Motor neuron (in vitro differentiated cells): ENCODE measurements around the gene CELF5. TPM values are rescaled to one million over a fixed set of nuclear protein-coding genes. Genes with fewer than 3 reads are reported as not detected.
"Not testable (repeated sequence)": the region's sequence is repeated elsewhere in the genome, so short reads cannot be mapped to it uniquely, and the experiment has no call there.

Experiments used
- ATAC-seq, 8 experiments: fragments of 200-7000 bp; cut with Tn5 transposase; replicated peaks in 6 of 8; 2 replicates each; pipeline ENCODE4 v1.8.0; 2021; ENCODE audit warnings: mild to moderate bottlenecking in 8 of 8, moderate library complexity in 8 of 8
- H3K27ac ChIP-seq, 2 donors: fragments of 250-450 bp; sonication (Bioruptor Pico); 2 replicates each; pipeline ENCODE4 v1.9.0; 2021; ENCODE audit warnings: antibody characterized with exemption in 2 of 2, mild to moderate bottlenecking in 2 of 2, moderate library complexity in 1 of 2
- H3K4me1 ChIP-seq, 2 donors: fragments of 250-450 bp; sonication (Bioruptor Pico); replicated peaks in 1 of 2; 2 replicates each; pipeline ENCODE4 v1.6.1; 2021; ENCODE audit warnings: antibody characterized with exemption in 2 of 2, mild to moderate bottlenecking in 2 of 2, moderate library complexity in 1 of 2
- H3K4me3 ChIP-seq, 5 donors: fragments of 250-450 bp; sonication (Bioruptor Pico); 2 replicates each; pipeline ENCODE4 v1.9.0; 2021; ENCODE audit warnings: antibody characterized with exemption in 5 of 5, mild to moderate bottlenecking in 5 of 5, moderate library complexity in 4 of 5
- WGBS, 10 experiments: fragments of 450-650 bp; shearing (Covaris generic); methylation state at CpG; one replicate each; pipeline ENCODE4 v1.0.0; 2022; 5-methylcytosine and 5-hydroxymethylcytosine counted together
- in situ Hi-C, 9 experiments: fragments of 400-800 bp; cut with MboI; loops; one replicate each; pipeline ENCODE4 v1.15.0; 2021; ENCODE audit warnings: low sequenced_read_pairs in 9 of 9, low pct_unique_long_range_greater_than_20kb in 2 of 9; ENCODE audit not compliant: unreplicated experiment in 9 of 9
- total RNA-seq, 8 experiments: library from RNA; unstranded; fragments of 300-600 nt; gene quantifications; 2 replicates each; pipeline versions ENCODE4 v1.2.3 to v1.2.4, GENCODE V29; 2022

Gene CELF5
- total RNA-seq, 8 experiments from 2014 or later: 0.18 to 29.9 (median 18.0) TPM

- ATAC-seq, in situ Hi-C loops, H3K4me3 ChIP-seq, H3K27ac ChIP-seq, H3K4me1 ChIP-seq: not testable (repeated sequence)
- WGBS, 10 experiments: 20 to 100% (median 83%) methylated on average over 2 to 3 of the region's 5 CpGs; no CpG with 5 or more reads in 4 of the 10 experiments
Measured at GRCh38 chr19:3288437-3288836, 64.0 kb downstream of the CELF5 start.

DNA sequence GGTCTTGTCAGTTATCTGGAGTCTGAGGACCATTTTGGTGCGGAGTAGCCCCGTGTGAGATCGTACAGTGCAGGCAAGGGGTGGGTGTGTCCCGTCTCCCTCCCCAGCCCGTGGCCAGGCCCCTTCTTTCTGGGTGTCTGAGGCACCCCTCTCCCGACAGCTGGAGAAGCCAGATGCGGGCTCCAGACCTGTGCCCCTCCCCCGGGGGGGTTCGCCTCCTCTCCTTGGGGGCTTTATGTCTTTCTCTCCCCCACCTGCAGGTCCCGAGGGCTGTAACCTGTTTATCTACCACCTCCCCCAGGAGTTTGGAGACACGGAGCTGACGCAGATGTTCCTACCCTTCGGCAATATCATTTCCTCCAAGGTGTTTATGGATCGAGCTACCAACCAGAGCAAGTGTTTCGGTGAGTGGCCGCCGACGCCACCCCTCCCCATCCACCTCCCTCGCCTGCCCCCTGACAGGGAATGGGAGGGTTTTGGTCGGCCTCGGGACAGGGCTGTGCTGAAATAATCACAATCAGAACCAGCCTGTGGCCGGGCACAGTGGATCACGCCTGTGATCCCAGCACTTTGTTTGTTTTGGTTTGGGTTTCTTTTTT, 65.6 kb downstream of the CELF5 start:
- Histone ChIP-seq H3K4me1 (no peaks in the 10 kb centered on the region), H3K27ac (no peak overlapping the region), H3K4me3 (no peak overlapping the region)
- in situ Hi-C loops: no loop called here
- peak in 1 of 8 experiments; percentile 27 for ATAC-seq
- 5 to 83% (median 40%) methylated on average over 2 to 16 of the region's 23 CpGs; no CpG with 5 or more reads in 5 of the 10 experiments for WGBS, 10 experiments

- ATAC-seq, H3K27ac ChIP-seq, in situ Hi-C loops, H3K4me1 ChIP-seq, H3K4me3 ChIP-seq: not testable (repeated sequence)
- WGBS, 10 experiments: 27 to 96% (median 80%) methylated on average over 1 to 4 of the region's 6 CpGs; no CpG with 5 or more reads in 5 of the 10 experiments
Measured at GRCh38 chr19:3290858-3291257, 66.4 kb downstream of the CELF5 start.

GRCh38 chr19:3291644-3292043, 67.2 kb downstream of the CELF5 start:
- Histone ChIP-seq H3K27ac (no peak overlapping the region), H3K4me1 (no peaks in the 10 kb centered on the region), H3K4me3 (no peak overlapping the region)
- in situ Hi-C loops: no loop called here
- ATAC-seq: no peak
- 100% methylated on average over 1 of the region's 5 CpGs; no CpG with 5 or more reads in 9 of the 10 experiments for WGBS, 10 experiments

DNA sequence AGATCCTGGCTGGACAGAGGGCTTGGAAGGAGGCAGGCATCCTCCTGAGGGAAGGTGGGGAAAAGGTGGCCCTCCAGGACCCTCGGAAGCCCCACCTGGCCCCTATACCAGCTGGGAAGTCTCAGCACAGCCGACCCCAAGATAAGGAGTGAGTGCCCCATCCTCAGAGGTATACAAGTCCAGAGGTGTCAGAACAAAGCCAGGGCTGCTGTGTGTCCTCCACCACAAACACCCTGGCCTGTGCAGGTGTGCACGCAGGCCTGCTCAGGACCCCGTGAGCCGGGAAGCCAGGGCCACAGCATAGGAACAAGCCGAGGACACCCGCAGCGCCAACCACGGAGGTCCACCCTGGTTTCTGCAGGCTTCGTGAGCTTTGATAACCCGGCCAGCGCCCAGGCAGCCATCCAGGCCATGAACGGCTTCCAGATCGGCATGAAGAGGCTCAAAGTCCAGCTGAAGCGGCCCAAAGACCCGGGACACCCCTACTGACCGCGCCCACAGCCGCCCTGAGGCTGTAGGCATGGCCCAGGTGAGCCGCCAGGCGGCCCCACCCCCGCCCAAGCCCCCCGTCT, 68.6 kb downstream of the CELF5 start:
- H3K4me3 ChIP-seq: no peak overlapping the region
- peak in 3 of 8 experiments; percentile 12 to 20 (median 14) for ATAC-seq
- H3K27ac ChIP-seq: no peak overlapping the region
- H3K4me1 ChIP-seq: no peaks in the 10 kb centered on the region
- WGBS, 10 experiments: 55 to 100% (median 90%) methylated on average over 2 to 6 of the region's 23 CpGs; no CpG with 5 or more reads in 5 of the 10 experiments
- in situ Hi-C loops: no loop called here

DNA sequence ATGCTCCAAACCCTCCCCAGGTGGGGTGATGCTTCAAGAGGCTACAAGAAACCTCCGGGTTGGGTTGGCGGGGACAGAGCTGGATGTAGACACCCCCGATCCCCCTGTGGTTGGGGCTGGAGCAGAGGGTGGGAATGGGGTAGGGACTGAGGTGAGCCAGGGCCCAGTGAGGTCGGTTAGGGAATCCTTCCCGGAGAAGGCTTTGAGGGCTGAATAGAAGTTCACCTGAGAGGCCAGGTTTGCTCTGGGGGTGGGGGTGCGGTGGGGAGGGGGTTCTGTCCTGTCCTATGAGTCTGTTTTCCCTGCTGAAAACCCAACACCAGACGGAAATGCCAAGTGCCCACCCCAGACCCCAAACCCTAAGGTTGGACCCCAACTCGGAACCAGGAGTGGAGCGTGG, 69.1 kb downstream of the CELF5 start:
- no CpG with 5 or more reads among the region's 9 CpGs for WGBS, 10 experiments
- Histone ChIP-seq H3K27ac (no peak overlapping the region), H3K4me1 (no peaks in the 10 kb centered on the region), H3K4me3 (no peak overlapping the region)
- ATAC-seq: peak in 2 of 8 experiments; percentile 10 to 15
- in situ Hi-C loops: no loop called here

DNA sequence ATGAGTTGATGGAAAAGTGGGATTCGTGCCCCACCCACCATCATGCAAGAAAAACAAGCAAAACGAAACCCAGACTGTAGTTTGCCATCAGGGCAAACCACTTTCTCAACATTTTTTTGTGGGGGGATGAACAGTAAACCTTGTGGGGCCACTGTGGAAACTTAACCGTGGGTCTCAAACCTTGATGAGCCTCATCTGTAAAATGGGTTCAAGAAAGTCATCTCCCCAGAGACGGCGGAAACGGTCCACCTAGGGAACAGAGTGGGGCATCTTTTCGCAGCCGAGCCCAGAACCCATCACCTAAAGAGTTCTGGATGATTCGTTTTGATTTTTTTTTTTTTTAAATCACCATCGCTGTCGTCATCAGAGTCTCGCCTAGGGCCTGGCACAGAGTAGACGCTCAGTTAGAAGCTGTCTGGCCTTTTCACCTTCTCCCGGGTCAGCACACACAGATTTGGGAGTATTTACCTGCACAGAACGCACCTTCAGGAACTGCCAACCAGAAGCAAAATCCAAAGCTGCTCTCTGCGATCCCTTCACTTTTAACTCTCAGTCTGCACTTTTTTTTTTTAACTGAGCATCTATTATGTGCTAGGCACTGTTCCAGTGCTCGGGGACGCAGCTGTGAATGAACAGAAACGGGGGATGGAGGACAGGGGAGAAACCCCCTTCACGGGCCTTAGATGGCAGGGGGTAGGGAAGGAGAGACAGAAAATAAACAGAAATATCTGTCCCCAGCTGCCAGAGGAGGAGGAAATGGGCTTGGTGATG, 69.8 kb downstream of the CELF5 start:
- no peak for ATAC-seq
- WGBS, 10 experiments: 46 to 100% (median 78%) methylated on average over 2 to 16 of the region's 20 CpGs
- Histone ChIP-seq H3K27ac (no peak overlapping the region), H3K4me3 (no peak overlapping the region), H3K4me1 (no peaks in the 10 kb centered on the region)
- in situ Hi-C loops: no loop called here

GRCh38 chr19:3295581-3295980, 71.1 kb downstream of the CELF5 start:
- no peaks in the 10 kb centered on the region for H3K4me1 ChIP-seq
- H3K4me3 ChIP-seq: no peak overlapping the region
- ATAC-seq: peak in 3 of 8 experiments; percentile 16 to 29 (median 22)
- 70 to 100% (median 100%) methylated on average over 2 to 3 of the region's 14 CpGs; no CpG with 5 or more reads in 7 of the 10 experiments for WGBS, 10 experiments
- H3K27ac ChIP-seq: no peak overlapping the region
- in situ Hi-C loops: no loop called here

GRCh38 chr19:3296034-3296433, 71.6 kb downstream of the CELF5 start:
- H3K4me1 ChIP-seq: no peaks in the 10 kb centered on the region
- H3K4me3 ChIP-seq: no peak overlapping the region
- WGBS, 10 experiments: 51 to 90% (median 80%) methylated on average over 1 to 9 of the region's 9 CpGs; no CpG with 5 or more reads in 1 of the 10 experiments
- in situ Hi-C loops: no loop called here
- no peak overlapping the region for H3K27ac ChIP-seq
- ATAC-seq: no peak

- 62 to 100% (median 87%) methylated on average over 3 to 19 of the region's 19 CpGs for WGBS, 10 experiments
- Histone ChIP-seq H3K4me1 (no peaks in the 10 kb centered on the region), H3K4me3 (no peak overlapping the region), H3K27ac (no peak overlapping the region)
- ATAC-seq: no peak
- in situ Hi-C loops: no loop called here
Measured at GRCh38 chr19:3296446-3296845, 72.0 kb downstream of the CELF5 start.

- WGBS, 10 experiments: 27 to 100% (median 57%) methylated on average over 1 to 6 of the region's 6 CpGs
- in situ Hi-C loops: no loop called here
- ATAC-seq: no peak
- Histone ChIP-seq H3K27ac (no peak overlapping the region), H3K4me1 (no peaks in the 10 kb centered on the region), H3K4me3 (no peak overlapping the region)
Measured at GRCh38 chr19:3298853-3299449, 74.5 kb downstream of the CELF5 start.

DNA sequence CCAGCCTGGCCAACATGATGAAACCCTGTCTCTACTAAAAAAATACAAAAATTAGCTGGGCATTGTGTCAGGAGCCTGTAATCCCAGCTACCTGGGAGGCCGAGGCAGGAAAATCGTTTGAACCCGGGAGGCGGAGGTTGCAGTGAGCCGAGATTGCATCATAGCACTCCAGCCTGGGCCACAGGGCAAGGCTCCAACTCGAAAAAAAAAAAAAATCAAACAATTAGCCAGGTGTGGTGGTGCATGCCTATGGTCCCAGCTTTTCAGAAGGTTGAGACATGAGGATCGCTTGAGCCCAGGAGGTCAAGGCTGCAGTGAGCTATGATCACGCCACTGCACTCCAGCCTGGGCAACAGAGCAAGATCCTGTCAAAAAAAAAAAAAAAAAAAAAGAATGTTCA, 76.1 kb downstream of the CELF5 start:
- not testable (repeated sequence) for H3K27ac ChIP-seq, H3K4me3 ChIP-seq, H3K4me1 ChIP-seq, ATAC-seq
- in situ Hi-C loops: loop anchor here in 2 of 9 experiments (25.0 kb wide), 2 partner anchors 187 to 312 kb away; partner anchors contain the start of genes SMIM24 (in 1 of the 2), SMIM44 (in 1 of the 2) and TBXA2R (in 1 of the 2)
- WGBS, 10 experiments: 33 to 73% (median 42%) methylated on average over 3 to 7 of the region's 8 CpGs; no CpG with 5 or more reads in 3 of the 10 experiments

DNA sequence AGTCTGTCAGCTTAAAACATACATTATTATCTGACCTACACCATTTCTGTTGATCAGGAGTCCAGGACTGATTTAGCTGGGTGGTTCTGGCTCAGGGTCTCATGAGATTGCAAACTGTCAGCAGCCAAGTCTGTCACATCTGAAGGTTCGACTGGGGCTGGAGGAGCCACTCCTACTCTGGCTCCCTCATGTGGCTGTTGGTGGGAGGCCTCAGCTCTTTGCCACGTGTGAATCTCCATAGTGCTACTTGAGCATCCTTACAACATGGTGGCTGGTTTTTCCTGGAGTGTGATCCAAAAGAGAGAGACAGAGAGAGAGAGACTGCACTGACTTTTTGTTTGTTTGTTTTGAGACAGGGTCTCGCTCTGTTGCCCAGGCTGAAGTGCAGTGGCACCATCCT, 78.3 kb downstream of the CELF5 start:
- no peak overlapping the region for H3K27ac ChIP-seq
- no peaks in the 10 kb centered on the region for H3K4me1 ChIP-seq
- H3K4me3 ChIP-seq: no peak overlapping the region
- ATAC-seq: no peak
- in situ Hi-C loops: loop anchor here in 2 of 9 experiments (25.0 kb wide), 2 partner anchors 185 to 310 kb away; partner anchors contain the start of genes SMIM24 (in 1 of the 2), SMIM44 (in 1 of the 2) and TBXA2R (in 1 of the 2)
- WGBS, 10 experiments: 20 to 60% methylated on average over 1 of the region's 3 CpGs; no CpG with 5 or more reads in 8 of the 10 experiments
